Ishikawa (cell line): ENCODE measurements around the gene RPL23.
A peak's percentile ranks its signal among the peaks of the same experiment; 100 is the strongest.

ENCODE experiments used
- CREB1 ChIP-seq: IDR thresholded peaks from 2 replicates; pipeline ENCODE4 v1.6.1; 2012; ENCODE audit warnings: low read depth
- EGR1 ChIP-seq: IDR thresholded peaks from 2 replicates; pipeline ENCODE4 v1.6.1; 2012
- EP300 ChIP-seq: IDR thresholded peaks from 2 replicates; pipeline ENCODE4 v1.6.1; 2012; ENCODE audit warnings: borderline replicate concordance
- RAD21 ChIP-seq: IDR thresholded peaks from 2 replicates; pipeline ENCODE4 v1.6.1; 2012; ENCODE audit warnings: low read depth
- TAF1 ChIP-seq: IDR thresholded peaks from 2 replicates; pipeline ENCODE4 v1.6.1; 2012; ENCODE audit warnings: low read depth, mild to moderate bottlenecking
- TCF12 ChIP-seq: IDR thresholded peaks from 2 replicates; pipeline ENCODE4 v1.6.1; 2012; ENCODE audit warnings: low read depth
- USF1 ChIP-seq: IDR thresholded peaks from 2 replicates; pipeline ENCODE4 v1.6.1; 2012
- YY1 ChIP-seq: IDR thresholded peaks from 2 replicates; pipeline ENCODE4 v1.6.1; 2012; ENCODE audit warnings: low read depth
- ZBTB7A ChIP-seq: IDR thresholded peaks from 2 replicates; pipeline ENCODE4 v1.6.1; 2012; ENCODE audit warnings: low read depth
- TF ChIP-seq, protein P1 (sequence below): IDR thresholded peaks from 2 replicates; pipeline ENCODE4 v1.6.1; 2012; ENCODE audit warnings: low read depth, mild to moderate bottlenecking
- TF ChIP-seq, protein P2 (sequence below): IDR thresholded peaks from 2 replicates; pipeline ENCODE4 v1.6.1; 2012

DNA sequence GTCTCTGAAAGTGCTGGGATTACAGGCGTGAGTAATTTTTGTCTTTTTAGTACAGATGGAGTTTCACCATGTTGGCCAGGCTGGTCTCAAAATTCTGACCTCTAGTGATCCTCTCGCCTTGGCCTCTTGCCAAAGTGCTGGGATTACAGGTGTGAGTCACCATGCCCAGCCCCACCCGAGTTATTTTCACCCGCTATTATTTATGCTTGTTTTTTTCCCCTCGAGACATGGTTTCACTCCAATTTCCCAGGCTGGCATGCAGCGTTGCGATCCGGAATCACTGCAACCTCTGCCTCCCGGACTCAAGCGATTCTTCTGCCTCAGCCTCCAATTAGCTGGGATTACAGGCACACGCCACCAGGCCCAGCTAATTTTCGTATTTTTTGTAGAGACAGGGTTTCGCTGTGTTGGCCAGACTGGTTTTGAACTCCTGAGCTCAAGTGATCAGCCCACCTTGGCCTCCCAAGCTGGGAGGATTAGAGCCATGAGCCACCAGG, 9.2 kb downstream of the RPL23 start:
- TF ChIP-seq USF1, result no peak
- TF ChIP-seq YY1, result no peak
- no peak for TF ChIP-seq CREB1
- TF ChIP-seq, protein P1, sequence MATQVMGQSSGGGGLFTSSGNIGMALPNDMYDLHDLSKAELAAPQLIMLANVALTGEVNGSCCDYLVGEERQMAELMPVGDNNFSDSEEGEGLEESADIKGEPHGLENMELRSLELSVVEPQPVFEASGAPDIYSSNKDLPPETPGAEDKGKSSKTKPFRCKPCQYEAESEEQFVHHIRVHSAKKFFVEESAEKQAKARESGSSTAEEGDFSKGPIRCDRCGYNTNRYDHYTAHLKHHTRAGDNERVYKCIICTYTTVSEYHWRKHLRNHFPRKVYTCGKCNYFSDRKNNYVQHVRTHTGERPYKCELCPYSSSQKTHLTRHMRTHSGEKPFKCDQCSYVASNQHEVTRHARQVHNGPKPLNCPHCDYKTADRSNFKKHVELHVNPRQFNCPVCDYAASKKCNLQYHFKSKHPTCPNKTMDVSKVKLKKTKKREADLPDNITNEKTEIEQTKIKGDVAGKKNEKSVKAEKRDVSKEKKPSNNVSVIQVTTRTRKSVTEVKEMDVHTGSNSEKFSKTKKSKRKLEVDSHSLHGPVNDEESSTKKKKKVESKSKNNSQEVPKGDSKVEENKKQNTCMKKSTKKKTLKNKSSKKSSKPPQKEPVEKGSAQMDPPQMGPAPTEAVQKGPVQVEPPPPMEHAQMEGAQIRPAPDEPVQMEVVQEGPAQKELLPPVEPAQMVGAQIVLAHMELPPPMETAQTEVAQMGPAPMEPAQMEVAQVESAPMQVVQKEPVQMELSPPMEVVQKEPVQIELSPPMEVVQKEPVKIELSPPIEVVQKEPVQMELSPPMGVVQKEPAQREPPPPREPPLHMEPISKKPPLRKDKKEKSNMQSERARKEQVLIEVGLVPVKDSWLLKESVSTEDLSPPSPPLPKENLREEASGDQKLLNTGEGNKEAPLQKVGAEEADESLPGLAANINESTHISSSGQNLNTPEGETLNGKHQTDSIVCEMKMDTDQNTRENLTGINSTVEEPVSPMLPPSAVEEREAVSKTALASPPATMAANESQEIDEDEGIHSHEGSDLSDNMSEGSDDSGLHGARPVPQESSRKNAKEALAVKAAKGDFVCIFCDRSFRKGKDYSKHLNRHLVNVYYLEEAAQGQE, result no peak
- no peak for TF ChIP-seq TAF1
- TF ChIP-seq EGR1, result no peak
- TF ChIP-seq, protein P2, sequence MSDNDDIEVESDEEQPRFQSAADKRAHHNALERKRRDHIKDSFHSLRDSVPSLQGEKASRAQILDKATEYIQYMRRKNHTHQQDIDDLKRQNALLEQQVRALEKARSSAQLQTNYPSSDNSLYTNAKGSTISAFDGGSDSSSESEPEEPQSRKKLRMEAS, result peak; percentile 30; the same call in 1 of the 2 replicates
- no peak for TF ChIP-seq EP300
- no peak for TF ChIP-seq TCF12
- no peak for TF ChIP-seq RAD21
- TF ChIP-seq ZBTB7A, result no peak
